NCI-H524 (cell line): Measurements from ENCODE around the gene FRMD4B.
"Not testable (repeated sequence)": the region's sequence is repeated elsewhere in the genome, so short reads cannot be mapped to it uniquely, and the experiment has no call there.

Experiments
- DNase-seq, 2 experiments: peaks; one replicate each; lab custom pipeline; 2025; lab: John Stamatoyannopoulos, UW

FRMD4B gene

DNA sequence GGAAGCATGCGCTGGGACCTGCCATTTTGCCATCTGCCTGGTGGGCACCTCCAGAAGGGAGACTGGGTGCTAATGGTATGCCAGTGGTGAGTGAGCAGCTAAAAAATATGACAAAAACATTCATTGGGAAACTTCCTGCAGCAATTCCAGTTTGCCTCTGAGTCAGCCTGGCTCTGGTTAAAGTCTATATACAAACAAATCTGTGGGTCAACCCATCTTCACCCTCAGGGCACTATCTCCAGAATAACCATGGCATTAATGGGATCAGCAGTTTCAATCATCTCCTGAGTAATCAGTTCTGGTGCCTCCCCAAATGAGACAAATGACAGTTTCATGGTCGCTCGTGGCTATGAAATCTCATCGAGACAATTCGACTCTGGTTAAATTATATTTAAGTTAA lies 21.5 kb downstream of the FRMD4B start:
- DNase-seq, result no peak

DNA sequence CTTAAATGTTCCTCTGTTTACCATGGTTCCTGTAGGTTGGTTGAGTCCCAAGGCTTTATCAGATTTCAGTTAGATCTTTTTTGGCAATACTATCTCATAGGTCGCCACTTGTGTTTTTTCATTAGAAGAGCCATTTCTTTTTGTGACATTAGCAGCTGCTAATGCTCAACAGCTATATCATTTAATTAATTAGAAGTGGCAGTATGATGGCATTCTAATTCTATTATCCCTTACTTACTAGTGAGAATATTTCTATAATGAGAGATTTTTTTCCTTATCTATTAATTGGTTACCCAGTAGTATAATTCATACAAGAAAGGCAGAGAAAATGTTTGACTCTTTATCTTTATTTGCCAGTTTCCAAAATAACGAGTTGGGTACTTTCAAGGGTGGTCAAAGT lies 25.2 kb downstream of the FRMD4B start:
- no peak for DNase-seq

DNA sequence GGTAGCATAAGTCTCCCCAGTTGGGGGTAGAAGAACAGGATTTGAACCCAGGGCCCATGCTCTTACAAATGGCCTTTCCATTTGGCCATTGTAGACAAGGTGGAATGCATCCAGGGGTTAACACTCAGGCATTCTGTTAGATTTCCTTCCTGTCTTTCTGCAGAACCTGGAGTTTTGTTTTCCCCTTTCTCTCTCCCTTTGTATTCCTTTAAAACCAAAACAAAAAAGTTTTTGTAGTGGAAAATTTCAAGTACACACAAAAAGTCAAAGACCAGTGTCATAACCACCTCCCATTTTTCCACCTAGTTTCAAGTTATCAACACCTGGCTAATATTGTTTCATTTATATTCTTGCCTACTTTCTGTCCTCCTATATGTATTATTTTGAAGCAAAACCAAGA lies 26.0 kb downstream of the FRMD4B start:
- DNase-seq, result no peak

DNA sequence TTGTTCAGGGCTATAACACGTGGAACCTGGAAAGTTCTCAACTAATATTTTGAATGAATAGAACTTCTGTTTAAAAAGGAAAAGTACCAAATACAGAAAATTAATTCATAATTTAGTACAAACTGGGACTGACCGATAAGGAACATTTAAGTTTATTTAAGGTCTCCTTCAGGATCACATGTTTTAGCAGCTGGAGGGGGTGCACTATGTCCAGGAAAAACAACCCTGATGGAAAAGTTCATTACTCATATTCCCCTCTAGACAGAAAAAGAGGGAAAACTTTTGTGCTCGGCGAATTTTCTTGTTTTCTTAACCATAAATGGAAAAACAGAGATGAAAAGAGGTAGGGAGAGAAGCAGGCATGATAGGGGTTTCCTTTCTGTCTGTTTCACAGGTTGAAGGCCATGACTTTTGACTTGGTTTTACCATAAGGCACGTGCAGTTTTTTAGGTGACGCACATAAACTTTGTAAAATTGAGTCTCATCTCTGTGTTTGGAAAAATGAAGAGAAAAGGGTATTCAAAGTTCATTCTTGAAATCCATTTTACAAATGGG lies 26.5 kb downstream of the FRMD4B start:
- no peak for DNase-seq

DNA sequence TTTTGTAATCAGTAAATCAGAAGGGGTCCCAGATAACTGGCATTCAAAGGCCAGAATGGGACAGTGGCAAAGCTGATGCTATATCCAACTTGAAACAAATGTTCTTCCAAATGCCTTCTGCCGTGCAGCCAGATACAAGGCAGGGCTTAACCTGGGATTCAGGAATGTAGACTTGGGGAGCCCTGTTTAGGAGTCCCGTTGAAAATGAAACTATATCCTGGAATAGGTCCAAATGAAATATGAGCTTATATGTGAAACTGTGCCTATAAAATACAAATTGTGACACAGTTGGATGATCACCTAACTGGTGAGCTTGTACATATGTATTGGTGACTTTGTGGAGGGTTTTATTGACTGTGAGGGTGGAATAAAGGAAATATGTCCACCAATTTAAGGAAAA lies 28.7 kb downstream of the FRMD4B start:
- no peak for DNase-seq

DNA sequence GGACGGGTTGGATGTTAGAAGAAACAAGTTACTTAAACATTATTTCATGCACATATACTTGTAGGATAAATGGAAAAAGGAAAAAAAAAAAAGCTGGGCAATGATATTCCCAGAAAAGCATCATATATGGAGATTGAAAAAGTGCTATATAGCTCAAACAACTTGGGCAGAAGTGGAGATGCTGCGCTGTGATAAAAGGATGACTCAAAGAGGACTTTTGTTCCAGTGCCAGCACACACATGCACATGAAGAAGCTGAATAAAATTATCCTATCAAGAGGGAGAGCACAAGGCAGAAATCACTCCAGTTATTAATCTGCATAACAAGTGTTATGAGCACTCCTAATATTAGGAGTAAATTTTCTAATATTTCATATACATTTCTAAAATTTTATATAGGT lies 30.9 kb downstream of the FRMD4B start:
- no peak for DNase-seq

DNA sequence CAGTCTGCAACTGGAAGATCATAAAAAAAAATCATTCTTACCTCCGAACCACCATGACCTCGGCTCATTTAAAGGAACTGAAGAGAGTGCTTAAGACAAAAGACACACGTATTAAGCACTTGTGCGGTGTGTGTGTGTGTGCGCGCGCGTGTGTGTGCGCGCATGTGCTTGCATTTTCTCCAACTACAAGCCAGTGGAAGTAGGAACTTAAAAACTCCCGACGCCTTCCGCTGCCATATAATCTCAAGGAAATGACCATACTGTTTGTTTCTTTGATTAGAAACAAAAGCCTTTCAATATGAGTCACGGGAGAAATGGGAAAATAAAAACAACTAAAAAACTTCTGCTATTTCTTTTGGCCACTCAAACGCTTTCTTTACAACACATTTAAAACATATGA lies 32.4 kb downstream of the FRMD4B start:
- DNase-seq, result no peak

DNA sequence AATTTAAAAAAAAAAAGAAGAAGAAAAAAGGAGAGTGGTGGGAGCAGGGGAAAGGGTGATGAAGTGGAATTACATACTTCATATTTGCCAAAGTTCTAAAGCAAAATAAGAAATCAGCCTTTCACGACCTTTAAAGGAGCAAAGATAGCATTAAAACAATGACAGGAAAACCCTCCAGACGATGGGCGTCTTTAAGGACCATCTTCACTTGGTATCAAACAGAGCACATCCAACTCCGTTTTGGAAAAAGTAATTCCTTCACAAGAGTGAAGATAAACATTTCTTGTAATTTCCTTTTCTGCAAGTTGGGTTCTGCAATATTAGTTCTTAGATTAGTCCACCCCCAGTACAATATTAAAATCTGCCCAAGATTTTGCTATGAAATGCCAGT lies 32.8 kb downstream of the FRMD4B start:
- no peak for DNase-seq

DNA sequence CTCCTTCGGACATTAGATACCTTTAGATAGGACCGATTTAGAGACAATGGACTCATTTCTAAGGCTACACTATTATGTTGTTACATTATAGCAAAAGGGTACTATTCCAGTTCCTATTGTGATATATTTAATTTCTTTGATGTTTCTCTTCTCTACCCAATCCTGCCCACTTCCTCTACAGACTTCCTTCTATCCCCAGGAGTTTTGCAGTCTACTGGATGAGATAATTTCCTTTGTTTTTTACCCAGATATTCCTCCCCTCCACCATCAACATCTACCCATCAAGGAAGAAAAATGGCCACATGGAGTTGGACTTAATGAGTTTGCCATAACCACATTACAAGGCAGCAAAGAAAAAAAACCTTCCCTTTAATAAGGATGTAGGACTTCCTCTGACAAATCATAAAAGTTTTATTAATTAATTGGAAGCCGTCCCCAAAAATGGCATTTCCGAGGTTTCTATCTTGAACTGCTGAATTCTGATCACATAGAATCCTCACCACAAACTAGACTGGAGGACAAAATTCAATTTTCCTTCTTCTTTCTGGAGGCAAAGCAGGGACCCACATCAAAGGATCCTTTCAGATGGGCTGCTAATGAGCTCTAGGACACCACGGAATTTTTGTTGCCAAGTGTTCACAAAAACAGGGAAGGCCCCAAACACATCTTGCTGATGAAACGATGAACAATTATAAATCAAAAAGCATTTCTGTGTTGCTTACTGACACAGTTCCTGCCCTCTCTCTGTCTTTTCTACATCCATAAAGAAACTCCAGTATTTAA lies 33.4 kb downstream of the FRMD4B start:
- DNase-seq, result no peak

DNA sequence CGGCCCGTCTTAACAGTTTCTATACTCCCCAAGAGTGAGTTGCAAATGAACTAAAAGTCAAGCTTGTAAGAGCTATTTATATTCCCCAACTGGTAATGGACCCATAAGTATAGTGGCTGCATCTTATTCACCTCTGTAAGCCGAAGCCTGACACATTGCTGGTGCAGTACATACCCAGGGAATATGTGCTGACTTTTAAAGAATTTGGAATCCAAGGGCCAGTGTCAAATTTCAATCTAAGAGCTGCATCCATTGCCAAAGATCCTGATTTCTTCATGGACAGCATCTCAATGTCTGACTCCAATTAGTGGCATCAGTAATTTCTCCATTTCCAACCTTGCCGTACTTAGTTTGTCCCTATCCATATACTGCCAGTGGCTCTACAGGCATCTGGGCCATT lies 42.0 kb downstream of the FRMD4B start:
- DNase-seq, result no peak

DNA sequence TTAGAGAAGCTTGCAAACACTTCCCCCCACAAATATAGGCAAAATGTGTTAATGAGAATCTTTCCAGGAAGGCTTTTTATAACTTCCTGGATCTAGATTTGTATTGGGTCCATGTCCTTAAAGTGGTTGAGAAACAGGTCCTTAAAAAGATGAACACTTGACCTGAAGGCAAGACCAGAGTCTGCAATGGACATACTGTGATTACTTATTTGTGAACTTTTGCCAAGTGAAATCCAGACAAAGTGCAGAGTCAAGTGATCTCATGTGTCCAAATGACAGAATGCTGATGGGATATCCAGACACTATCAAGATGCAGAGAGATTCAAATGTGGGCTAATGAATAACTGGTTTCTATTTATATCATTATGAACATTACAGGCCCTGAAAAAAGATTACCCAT lies 43.8 kb downstream of the FRMD4B start:
- DNase-seq, result no peak

DNA sequence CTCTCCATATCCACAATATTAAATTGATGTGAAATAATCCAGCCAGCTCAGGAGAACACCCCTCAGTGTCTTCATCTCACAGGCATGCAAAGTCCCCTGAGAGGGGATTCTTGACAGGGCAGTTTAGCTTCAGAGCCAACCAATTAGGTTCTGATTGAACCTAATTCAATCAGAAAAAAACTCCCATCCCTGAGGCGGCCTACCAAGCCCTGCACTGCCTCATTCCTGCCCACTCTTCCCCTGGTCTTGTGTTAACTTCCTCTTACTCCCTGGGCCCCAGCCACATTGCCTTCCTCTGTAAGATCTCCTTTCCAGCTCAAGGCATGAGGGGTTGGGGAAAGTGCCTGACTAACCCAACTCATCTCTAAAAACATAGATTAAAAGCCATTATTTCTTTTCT lies 46.1 kb downstream of the FRMD4B start:
- DNase-seq, result no peak

DNA sequence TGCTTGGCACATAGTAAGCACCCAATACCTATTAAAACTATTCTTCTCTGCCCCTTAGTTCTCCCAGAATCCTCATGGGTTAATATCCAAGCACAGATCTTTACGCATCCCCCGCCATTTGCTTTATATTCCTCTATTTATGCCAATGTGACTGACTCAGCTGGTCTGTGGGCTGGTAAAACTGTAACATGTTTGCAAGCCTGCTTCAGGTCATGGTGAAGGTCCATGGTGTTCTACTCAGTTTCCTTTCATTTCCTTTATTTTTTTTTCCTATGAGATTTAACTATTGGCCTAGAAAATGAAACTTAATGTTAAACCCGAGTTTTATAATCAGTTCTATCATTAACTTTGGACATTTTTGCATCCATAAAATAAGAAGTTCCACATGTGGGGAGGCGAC lies 47.0 kb downstream of the FRMD4B start:
- DNase-seq, result no peak

DNA sequence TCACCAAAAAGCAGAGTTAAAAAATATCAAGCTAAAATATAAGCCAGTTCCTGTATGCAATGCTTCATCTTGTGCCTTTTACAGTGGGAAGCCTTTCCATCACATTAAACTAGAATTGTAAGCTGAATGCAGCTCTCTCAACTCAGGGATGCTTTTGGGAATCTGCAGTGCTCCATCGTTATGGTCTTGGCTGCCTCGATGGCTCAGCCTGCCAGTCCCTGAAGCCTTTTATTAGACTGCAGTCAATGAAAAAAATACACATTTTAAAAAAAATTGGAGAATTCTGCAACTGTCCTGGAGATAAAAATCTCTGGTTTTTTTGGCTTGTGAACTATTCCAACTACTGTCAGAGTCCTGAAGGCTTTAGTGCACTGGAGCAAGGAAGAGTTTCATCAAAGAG lies 53.0 kb downstream of the FRMD4B start:
- no peak for DNase-seq

DNA sequence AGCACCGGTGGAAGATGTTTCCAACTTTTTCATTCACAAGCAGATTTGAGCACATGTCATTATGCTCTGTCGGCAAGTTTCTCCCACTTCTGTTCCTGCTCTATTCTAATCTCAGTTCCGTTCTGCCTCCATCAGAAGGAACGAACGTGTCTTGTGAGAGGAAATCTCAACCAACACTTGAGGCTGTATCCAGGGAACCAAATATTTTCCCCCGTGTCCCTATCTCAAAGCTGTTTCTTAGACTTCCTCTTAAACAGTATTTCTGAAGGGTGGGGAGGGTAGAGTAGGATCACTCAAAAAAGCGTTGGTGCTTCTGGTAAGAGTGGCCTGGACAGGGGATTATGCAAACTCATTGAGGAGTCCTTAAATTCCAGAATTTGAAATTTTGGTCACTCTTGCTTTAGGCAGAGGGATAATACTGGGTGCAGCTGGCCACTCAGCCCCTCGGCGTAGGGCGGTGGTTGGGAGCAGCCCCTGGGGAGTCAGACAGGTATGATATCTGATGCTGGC lies 54.9 kb downstream of the FRMD4B start:
- DNase-seq, result no peak

DNA sequence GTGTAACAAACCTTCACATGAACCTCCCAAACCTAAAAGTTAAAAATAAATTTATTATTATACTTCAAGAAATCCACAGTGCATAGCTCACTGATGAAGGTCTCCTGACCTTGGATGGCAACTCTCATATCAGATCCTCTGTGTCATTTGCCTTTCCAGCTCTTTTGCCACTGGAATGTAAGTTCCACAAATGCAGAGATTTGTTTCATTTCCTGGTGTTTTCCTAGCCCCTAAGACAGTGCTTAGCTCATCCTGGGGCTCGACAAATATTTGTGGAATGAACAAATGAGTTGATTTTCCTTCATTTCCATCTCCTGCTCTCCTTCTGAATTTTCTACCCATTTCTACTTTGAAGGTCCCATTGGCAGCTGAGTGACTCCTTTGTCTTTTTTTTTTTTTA lies 56.0 kb downstream of the FRMD4B start:
- no peak for DNase-seq

DNA sequence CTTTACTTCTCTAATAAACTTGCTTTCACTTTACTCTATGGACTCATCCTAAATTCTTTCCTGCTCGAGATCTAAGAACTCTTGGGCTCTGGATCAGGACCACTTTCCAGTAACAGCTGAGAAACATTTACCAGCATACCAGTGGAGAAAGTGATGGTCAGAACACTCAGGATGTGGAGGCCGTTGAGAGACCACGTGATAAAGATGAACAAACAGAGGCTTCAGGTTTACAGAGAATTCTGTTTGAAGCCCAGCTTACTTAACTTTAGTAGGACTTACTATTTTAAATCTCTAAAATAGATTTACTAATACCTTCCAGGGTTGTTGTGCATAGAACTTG lies 57.0 kb downstream of the FRMD4B start:
- no peak for DNase-seq

DNA sequence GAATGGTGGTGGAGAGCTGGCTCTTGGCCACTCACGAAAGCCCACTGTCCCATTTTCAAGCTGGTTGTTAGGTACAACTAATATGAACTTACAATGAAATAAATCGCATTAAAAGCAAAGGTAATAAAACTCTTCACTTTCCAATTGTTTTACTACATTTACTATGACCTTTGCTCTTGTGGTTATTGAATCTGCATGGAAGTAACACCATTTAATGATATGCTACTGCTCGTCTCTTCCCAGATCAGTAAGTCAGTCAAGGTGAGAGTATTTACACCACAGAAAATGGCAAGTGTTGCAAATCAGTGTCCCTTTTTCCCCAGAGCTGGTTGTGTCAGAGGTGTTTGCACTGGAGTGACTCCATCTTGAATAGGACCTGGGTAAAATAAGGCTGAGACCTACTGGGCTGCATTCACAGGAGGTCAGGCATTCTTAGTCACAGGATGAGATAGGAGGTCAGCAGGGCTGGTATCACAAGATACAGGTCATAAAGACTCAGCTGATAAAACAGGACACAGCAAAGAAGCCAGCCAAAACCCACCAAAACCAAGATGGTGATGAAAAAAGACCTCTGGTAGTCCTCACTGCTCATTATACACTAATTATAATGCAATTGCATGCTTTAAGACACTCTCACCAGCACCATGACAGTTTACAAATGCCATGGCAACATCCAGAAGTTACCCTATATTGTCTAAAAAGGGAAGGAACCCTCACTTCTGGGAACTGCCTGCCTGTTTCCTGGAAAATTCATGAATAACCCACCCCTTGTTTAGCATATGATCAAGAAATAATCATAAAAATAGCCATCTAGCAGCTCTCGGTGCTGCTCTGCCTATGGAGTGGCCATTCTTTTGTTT lies 57.6 kb downstream of the FRMD4B start:
- DNase-seq, result no peak

DNA sequence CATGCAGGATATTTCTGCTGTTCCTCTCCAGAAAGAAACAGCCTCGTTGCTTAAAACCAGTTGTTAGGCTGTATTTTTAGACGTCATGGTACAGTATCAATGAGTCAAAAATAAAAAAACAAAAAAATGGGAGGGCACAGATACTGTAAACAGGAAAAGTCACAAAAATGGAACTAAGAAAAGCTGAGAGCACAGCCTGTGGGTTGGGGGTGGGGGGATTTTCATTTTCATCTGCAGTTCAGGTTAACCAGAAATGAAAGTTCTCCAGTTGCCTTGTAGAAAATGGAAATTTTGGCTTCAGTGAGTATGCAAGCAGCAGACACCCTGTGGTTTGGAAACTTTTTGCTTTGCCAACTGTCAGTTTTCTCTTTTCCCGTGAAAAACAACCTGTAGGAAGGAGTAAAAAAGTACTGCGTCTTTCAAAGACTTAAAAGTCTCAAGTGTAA lies 59.0 kb downstream of the FRMD4B start:
- DNase-seq, result no peak

DNA sequence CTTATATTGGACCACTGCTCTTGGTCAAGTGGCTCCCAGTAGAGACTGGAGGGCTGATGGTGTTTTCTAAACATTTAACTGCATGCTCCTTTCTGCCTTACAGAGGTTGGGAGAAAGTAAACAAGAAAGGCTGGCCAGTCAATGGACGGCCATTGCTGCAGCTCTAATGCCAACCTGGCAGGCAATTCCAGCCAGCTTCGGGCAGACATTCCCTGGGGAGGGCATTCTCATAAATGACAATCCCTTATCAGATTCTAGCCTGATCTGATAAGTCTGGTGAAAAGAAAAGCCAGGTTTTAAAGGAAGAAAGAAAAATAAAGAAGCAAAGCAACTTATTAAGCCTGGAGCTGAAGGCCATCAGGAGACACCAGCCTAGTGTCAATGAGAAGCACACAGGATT lies 60.7 kb downstream of the FRMD4B start:
- no peak for DNase-seq

DNA sequence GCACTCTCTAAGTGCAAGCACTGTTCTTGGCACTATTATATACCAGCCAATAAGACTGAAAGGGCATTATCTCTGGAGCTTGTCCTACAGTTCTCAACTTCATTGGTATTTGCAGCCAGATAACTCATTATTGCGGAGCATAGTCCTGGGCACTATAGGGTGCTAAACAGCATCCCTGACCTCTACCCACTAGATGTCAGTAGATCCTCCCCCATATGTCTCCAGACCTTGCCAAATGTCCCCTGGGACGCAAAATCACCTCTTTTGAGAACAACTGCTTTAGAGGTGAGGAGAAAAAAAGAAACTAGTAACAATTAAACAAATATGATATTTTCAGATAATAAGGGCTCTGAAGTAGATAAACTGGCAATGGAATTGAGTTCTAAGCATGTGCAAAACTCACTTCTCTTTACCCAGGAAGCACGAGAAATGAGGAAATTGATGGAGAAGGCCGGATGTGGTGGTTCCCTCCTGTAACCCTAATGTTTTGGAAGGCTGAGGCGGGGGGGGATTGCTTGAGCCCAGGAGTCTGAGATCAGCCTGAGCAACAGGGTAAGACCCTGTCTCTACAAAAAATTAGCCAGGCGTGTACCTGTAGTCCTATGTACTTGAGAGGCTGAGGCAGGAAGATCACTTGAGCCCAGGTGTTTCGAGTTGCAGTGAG lies 61.4 kb downstream of the FRMD4B start:
- DNase-seq, result peak; percentile 48 to 66

DNA sequence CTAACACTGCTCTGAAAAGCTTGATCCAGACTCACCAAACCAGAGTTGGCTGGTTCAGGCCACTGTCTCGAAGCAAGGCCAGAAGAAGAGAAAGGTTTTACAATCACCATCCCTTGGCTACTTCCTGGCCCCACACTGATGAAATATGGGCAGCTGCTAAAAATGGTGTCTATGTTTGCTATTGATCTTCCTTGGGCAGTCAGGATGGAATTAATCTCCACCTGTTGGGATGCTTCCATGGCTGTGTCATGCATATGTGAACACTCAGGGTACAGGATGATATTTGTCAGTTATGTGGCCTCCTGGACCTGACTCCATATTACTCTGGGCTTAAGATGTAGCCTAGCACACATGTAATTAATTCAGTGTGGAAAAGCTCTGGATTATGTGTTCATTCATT lies 61.9 kb downstream of the FRMD4B start:
- no peak for DNase-seq

DNA sequence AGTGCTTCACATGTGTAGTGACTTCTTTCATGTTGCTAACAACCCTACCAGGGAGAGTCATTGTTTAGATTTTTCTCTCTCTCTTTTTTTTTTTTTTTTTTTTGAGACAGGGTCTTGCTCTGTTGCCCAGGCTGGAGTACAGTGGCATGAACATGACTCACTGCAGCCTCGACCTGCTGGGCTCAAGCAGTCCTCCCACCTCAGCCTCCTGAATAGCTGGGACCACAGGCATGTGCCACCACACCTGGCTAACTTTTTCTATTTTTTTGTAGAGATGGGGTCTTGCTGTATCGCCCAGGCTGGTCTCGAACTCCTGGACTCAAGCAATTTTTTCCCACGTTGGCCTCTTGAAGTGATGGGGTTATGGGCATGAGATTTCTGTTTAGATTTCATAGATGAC lies 63.4 kb downstream of the FRMD4B start:
- DNase-seq, result not testable (repeated sequence)
